Measurements from ENCODE around the gene CLIP4.
A peak's percentile ranks its signal among the peaks of the same experiment; 100 is the strongest.
"Not testable (repeated sequence)": the region's sequence is repeated elsewhere in the genome, so short reads cannot be mapped to it uniquely, and the experiment has no call there.

Gene CLIP4

DNA sequence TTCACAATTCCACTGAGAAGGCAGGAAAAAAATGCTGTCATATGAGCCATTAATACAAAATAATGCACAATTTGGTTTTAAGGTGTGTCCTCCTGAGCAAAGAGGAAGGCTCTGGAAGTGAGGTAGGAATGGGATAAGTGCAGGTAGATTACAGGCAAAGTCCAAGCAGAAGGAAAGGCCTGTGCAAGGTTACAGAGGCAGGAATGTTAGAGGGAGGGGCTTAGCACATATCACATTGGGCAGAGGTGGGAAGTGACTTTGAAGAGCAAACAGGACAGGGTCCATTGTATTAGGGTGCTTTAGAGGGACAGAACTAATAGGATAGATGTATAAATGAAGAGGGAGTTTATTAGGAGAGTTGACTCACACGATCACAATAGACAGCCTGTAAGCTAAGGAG, 14.7 kb upstream of the CLIP4 start:
- DNase-seq: no peak

DNA sequence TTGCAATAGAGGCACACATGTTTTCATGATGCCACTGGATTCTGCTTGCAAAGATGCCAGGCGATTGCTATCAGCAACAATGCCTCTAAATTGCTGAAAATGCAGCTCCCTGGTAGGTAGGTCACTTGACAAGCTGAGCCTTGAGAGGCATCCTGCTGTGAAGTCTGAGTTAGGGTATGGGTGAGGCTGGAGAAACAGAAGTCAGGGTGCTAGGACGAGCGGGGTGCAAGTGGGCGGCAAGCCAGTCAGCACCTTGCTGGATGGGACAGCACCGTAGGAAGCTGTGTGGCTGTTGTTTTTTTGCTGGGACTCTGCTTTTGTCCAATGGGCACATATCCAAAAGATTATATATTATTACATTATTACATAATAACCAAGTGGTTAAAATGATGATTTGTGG, 10.5 kb upstream of the CLIP4 start:
- DNase-seq: no peak

DNA sequence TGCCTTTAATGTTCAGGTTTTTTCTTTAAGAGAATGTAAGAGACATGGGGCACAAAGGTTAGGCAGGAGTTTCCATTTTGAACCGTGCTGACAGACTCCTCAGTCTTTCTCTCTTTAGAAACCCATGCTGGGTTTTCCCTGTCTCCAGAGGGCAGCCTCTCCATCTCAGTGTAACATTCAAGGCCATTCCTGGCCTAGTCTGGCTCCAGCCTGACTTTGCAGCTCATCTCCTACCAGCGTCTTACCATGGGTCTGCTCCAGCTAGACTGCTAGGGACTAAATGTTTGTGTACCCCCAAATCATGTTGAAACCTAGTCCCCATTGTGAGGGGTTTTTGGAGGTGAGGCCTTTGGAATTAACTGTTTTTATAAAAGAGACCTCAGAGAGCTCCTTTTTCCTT, 9.8 kb upstream of the CLIP4 start:
- DNase-seq: no peak

DNA sequence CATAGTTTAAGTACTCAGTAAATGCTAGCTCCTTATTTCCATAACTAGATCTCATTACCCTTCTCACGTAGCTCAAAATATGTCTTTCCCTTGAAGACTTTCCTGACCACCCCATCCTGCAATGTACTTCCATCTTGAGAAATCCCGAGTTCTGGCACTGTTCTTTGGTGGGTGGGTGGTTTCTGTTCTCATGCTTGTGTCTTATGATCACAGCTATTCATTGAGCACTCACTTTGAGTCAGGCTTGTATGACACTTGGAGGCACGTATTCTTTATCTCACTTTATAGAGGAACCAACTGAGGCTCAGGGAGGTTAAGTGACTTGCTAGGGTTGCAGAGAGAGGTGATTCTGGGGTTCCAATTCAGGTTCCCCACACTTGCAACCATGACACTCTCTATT, 9.0 kb upstream of the CLIP4 start:
- no peak for DNase-seq

DNA sequence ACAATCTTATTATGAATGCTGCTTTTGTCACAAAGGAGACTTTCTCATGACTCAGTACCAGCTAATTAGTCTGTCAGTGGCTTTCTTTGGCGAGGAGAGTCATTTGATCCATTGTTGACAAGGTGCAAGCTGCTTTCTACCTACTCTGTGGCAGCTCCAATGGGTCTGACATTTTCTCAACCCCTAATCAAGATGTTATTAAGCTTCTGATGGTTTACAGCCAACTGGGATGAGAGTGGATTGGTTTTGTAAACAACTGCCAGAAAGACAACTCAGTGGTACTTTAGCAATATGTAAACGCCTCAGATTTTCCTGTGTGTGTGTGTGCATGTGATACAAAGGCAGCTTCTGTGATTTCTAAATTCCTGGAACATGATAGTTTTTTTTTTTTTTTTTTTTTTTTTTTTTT, 8.2 kb upstream of the CLIP4 start:
- no peak for DNase-seq

DNA sequence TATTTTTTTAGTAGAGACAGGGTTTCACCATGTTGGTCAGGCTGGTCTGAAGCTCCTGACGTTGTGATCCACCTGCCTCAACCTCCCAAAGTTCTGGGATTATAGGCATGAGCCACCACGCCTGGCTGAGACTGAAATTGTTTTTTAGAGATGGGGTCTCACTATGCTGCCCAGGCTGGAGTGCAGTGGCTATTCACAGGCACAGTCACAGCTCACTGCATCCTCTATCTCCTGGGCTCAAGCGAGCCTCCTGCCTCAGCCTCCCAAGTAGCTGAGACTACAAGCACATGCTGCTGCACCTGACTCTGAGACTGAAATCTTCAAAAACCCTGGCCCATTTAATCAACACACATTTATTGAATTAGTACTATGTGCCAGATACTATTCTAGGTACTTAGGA, 7.7 kb upstream of the CLIP4 start:
- not testable (repeated sequence) for DNase-seq

DNA sequence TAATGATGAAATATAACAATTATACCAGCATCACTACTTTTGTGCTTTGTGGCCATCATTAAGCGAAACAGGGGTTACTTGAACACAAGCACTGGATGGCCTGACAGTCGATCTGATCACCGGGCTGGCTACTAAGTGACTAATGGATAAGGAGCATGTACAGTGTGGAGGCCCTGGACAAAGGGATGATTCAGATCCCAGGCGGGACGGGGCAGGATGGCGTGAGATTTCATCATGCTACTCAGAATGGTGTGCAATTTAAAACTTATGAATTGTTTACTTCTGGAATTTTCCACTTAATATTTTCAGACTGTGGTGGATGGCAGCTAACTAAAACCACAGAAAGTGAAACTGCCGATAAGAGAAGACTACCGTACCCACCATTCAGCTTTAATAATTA, 7.0 kb upstream of the CLIP4 start:
- DNase-seq: no peak

DNA sequence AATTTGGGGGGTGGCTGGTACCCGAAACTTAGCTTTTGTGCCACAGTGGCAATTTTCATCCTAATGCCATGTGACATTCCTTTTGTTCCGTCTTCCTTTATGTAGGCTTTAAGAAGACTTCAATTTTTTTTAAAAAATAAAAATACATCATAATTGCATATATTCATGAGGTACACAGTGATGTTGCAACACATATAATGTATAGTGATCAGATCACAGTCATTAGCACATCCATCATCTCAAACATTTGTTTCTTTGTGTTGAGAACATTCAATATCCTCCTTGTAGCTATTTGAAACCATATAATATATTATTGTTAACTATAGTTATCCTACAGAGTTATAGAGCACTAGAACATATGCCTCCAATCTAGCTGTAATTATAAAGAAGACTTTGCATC, 6.0 kb upstream of the CLIP4 start:
- no peak for DNase-seq

DNA sequence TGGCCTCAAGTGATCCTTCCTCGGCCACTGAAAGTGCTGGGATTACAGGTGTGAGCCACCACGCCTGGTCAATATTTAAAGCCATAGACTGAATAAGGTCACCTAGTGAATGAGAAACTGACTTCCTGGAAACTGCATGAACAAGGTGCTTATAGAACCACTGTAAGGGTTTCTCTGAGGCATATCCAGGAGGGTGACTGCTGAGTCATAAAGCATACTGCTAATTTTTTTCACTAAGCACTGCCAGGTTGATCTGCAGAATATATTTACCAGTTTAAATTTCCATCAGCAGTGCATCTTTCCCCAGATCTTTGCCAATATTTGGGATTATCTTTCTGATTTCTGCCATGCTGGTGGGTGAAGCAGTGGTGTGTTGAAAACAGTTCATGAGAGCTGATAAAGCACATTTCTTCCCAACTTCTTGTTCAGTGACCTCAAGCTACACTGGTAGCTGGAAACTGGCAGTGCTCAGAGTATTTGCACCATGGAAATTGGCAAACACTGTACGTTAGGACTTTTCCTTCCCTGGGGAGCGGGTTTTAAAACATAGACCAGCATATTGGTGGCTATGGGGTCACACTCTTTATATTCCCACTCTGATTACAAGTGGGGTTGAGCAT, 4.2 kb upstream of the CLIP4 start:
- DNase-seq: no peak

DNA sequence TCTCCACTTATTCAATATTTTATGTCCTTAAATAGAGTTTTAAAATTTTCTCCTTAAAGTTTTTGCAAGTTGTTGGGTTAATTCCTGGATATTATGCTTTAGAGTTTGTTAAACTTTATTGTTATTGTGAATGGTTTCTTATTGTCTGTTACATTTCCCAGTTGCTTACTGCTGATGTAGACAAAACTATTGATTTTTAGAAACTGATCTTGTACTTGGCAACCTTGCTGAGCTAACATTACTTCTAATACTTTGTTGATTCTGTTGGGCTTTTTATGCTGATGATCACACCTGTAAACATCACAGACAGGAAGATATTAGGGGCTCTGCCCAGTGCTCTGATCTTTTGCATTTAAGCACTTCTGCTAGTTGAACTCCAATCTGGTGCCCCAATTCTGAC, 2.8 kb upstream of the CLIP4 start:
- DNase-seq: no peak

DNA sequence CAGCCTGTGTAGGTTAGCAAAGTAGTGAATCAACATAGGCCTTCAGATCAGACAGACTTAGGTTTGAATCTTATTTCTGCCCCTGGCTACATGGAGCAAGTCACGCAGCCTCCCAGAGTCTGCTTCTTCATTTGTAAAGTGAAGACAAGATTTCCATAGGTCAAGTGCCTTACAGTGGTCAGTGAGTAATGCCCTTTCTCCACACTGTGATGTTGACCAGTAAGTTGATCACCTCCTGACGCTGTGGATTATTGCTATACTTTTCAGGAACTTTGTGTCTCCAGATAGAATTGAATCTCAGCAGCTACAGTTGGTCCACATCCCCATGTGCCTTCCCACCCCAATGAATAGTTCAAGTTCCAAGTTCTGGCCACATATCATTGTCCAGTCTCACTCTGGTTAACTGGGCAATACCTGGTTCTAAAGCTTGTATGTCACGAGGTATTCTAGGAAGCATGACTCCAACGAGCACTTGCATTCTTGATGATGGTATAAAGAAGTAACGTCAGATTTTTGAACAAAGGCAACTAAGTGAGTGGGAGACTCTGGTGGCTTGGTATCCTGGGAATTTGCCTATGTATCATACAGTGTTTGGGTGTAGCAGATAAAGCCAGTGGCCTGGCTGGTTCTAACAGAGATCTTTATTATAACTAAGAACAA, 2.1 kb upstream of the CLIP4 start:
- DNase-seq: no peak

DNA sequence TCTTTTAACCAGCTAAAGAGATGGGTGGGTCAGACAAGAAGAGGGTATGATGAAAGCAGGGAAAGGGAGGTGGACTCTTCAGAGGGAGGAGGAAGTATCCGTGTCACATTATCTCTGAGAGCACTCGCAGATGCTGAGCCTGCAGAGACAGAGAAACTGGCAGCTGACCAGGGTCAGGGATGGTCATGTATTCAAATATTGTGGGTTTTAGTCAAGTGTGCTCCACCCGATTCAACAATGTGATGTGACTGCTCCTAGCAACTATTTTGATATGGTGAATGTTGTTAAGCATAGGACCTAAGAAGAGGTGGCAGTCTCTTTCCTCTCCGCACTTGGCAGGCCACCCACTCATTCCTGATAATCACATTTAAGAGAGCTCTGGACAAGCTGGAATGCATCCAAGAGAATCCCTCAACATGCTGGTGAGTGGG, 1.3 kb upstream of the CLIP4 start:
- peak; percentile 93 for DNase-seq

DNA sequence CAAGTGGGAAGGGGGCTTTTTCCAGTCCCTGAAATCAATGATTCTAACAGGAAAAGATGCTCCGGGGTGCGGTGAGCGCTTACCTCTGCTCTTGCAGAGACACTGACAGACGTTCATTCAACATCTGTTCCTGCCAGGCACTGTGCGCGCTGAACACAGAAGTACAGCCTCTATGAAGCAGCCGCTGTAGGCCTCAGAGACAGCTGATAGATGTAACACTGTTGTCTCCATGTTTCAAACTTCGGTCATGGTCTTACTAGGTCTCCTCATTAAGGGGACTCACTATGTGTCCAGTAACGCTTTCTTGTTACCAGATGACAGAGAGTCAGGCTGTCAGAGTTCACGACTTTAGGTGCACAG, 649 bp upstream of the CLIP4 start:
- no peak for DNase-seq

DNA sequence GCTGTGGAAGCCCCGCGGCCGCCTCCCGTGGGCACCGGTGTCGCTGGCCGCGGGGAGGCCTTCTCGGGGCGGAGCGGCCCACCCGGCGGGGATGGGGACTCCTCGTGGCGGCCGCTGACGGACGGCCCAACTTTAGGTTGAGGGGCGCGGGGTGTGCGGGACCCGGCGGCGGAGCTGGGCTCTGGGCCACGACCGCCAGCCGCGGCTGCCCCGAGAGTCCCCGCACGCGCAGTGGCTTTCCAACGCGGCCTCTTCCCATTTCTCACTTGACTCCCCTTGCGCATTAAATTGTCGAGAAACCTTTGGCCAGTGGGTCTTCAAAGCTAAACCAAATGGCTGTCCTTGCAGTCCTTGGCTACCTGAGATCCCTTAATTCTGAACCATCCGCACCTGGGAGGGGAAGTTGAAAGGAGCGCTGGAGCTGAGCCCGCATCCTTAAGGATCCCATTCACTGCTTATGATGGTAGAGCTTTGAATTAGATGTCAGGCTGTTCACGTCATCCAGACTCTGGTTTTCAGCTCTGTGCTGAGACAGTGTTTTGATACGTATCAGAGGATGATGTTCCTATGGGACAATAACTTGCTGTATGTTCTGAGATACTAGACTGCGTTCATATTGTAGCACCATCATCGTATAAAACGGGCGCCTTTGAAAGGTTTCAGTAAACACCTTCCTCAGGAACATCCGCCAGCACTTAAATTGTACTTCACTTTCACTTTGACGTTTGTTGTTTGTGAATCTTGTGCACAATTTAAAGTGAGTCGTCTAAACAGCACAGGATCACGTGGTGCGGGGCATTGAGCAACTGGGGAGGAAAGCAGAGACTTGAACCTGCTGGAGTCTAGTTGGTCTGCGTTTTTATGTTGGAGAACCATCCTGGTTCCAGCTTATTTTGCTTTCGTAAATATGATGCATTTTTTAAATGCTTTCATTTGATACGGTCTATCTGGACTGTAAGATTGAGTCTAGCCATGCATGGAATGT, 874 bp downstream of the CLIP4 start:
- no peak for DNase-seq

DNA sequence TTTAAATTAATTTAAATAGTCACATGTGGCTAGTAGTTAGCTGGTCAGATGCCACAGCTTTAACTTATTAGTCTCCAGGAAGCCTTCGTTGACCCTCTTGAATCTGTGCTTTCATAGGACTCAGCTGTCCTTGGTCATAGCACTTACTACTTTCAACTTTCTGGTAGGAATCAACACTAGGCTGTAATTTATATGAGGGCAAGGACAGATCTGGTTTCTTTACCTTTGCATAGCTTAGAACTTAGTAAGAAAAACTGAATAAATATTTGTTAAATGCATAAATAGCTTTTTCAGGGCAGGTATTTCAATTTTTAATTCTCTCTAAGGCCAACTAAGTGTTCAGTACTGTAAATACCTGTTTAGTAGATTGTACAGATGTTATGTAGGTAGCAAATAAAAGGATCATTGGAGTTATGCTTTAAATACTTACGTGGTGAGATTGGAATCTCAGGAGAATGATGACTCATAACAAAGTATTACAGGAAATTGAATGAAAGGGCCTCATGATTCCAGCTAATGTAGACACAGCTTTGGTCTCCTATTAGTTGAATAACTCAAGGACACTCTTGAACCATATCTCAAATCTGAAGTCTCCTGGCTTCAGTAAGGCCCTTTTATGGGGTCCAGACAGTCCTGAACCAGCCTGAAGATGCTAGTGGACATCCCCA, 2.6 kb downstream of the CLIP4 start:
- no peak for DNase-seq

DNA sequence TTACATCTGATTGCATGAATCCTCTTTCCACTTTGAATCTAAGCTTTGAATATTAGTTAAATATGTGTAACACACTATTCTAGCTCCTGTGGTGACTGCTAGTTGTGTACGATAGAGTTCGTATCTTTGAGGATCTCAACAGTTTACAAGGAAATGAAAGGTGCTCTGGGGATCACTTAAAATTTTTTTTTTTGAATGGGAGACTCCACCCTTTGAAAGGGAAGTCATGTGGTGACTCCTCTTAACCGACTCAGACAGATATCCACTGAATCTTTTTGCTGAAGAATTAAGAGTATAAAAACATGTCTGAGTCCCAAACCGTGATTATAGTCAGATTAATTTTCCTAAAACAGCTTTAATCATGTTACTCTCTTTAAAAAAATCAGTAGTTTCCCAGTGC, 4.0 kb downstream of the CLIP4 start:
- DNase-seq: no peak

DNA sequence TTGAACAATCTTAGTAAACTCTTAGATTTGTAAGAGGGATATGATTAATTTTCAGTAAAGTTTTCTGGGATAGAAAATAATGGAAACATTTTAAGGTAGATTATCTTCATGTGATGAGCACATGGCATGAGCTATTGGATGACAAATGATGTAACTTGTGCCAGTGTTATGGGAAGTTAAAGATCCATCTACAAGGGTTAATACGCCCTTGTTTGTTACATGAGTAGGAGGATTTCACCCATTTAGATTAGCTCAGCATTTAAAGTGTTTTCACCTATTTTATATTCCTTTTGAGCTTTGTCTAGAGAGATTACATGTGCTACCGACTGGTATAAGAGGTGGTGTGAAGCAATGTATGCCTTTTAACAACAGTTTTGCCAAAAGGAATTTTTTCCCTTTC, 5.6 kb downstream of the CLIP4 start:
- DNase-seq: no peak

DNA sequence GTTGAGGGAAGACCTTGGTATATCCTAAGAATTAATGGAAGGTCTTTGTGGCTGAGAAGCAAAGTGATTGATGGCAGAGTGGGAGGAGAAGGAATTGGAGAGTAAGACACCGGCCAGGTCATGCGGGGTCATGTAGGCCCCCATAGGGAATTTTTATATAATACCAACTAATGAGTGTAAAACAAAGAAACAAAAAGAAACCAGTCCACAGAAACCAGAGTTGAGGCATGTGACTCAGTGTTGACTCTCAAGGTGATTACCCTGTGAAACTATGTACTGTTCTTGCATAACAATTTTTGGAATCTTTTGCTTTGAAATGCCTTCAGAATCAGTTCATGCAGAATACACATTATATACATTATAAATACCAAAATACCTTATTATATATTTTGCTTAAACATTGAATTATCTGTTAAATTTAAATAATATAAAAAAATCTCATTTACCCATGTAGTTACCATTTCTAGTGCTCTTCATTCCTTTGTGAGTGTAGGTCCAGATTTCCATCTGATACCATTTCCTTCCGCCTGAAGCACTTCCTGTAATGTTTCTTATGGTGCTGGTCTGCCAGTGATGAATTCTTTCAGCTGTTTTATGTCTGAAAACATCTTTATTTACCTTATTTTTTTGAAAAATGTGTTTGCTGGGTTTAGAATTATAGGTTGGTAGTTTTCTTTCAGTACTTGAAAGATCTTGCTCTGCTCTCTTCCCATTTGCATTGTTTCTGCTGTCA, 8.6 kb downstream of the CLIP4 start:
- DNase-seq: no peak

DNA sequence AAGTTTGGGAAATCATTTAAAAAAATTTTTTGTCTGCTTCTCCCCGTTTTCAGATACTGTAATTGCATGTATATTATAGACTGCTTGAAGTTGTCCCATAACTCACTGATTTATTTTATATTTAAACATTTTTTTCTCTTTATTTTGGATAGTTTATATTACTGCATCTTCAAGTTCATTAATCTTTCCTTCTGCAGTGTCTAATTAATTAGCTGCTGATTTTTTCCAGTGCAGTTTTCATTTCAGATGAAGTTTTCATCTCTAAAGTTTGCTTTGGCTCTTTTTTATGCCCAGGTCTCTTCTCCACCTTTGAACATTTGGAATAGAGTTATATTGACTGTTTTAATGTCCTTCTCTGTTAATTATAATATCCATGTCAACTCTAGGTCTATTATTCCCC, 9.3 kb downstream of the CLIP4 start:
- no peak for DNase-seq

DNA sequence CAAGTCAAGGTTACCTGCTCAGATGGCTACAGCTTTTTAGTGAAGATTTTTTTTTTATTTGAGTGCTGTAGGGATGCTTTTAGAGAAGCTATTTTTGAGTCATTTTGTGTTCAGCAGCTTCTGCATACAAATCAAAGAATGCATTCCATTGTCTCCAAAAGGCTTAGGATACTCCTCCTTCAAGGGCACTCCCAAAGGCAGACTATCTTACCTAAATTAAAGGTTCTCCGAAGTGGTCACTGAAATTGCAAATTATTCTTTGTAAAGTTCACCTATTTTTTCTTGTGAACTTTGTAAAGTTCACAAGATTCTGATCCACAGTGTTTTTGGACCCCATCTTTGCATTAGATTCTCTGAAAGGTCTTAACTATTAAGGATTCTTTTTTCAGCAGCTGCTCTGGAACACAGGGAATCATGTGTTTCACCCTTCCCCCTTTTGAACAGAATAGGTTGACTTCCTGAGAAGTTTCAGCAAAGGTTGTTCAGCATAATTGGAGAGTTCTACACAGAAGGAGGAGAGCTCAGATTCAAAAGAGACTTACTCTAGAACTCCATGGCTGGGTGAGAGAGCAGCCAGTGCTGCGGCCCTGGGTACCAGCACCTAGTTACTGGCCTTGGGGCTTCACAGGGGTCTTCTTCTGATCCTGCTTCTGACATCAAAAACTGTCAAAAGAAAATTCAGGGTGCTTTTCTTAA, 14.5 kb downstream of the CLIP4 start:
- no peak for DNase-seq

DNA sequence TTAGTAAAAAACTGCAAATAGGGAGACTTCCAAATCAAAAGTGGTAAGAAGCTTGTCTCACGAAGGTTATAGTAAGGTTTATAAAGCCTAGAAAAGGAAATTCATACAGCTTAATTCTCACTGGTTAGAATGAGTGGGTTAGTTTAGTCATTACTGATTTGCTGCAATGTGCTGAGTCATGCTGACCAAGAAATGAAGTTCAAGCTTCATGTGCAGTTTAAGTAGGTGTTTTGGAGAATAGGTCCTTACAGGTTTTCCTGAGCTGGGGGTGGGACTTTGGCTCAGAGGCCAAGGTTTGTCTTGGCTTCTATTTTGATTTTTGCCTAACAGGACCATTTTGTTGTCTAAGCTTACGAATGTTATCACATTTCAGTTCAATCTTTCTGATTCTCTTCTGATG, 15.1 kb downstream of the CLIP4 start:
- no peak for DNase-seq

DNA sequence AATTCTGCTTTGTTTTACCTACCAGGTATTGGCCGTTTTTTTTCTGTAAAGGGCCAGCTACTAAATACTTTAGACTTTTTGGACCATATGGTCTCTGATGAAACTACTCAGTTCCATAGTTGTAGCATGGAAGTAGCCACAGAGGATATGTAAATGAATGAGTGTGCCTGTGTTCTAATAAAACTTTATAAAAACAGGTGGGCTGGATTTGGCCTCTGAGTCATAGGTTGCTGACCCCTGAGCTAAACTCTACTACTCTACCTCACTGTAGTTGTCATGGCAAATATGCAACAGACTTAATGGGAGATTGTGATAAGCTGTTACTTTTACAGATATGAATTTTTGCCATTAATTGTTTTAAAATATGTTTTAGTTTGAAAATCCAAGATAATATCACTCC, 19.7 kb downstream of the CLIP4 start:
- no peak for DNase-seq

Data from NCI-H2029 (cell line).